Astrocyte (in vitro differentiated cells and primary cell): ENCODE results near the gene IPO11.

Experiments used
- CTCF ChIP-seq: IDR thresholded peaks from 2 replicates; pipeline ENCODE4 v1.5.1; 2011; ENCODE audit warnings: low read depth, mild to moderate bottlenecking, inconsistent platforms, low read length, moderate library complexity; ENCODE audit not compliant: insufficient read depth
- EZH2 ChIP-seq: IDR thresholded peaks from 2 replicates; pipeline ENCODE4 v1.6.1; 2012; ENCODE audit warnings: mild to moderate bottlenecking, low read length, inconsistent platforms; ENCODE audit not compliant: insufficient read depth

GRCh38 chr5:62605638-62606037, 193.1 kb downstream of the IPO11 start:
- TF ChIP-seq CTCF (no peak), EZH2 (no peak)
